Lower leg skin (tissue), 4 donors: ENCODE data around the gene EFHC1. TPM values are rescaled to one million over a fixed set of nuclear protein-coding genes. Genes with fewer than 3 reads are reported as not detected.

ENCODE experiments used
- DNase-seq, 2 donors: peaks; one replicate each; pipeline ENCODE4 v3.0.0-alpha.2; 2019; ENCODE audit warnings: low spot score in 2 of 2
- H3K4me3 ChIP-seq: fragments of 200-600 bp; sonication (generic); 2 replicates; pipeline ENCODE4 v1.5.1; 2017; ENCODE audit warnings: mild to moderate bottlenecking, low read depth; ENCODE audit not compliant: poor library complexity, severe bottlenecking
- POLR2A ChIP-seq, 2 donors: fragments of 450-650 bp; IDR thresholded peaks; one replicate each; pipeline ENCODE4 v1.6.1; 2016 to 2017; ENCODE audit warnings: antibody characterized with exemption in 2 of 2, mild to moderate bottlenecking in 1 of 2, moderate library complexity in 1 of 2
- WGBS, 2 donors: methylation state at CpG; one replicate each; pipeline ENCODE4 v1.1.5; 2018; 5-methylcytosine and 5-hydroxymethylcytosine counted together
- intact Hi-C: fragments of 100-400 bp; cut with DNase I; formaldehyde crosslinking; loops from one replicate; pipeline ENCODE4 v1.15.0; 2023; ENCODE audit warnings: low total_unique reads
- total RNA-seq, 4 donors: library from RNA; depleted of rRNA; stranded (reverse); fragments of >200 nt; gene quantifications; one replicate each; pipeline ENCODE4 v1.1.0, GENCODE V29; 2016
- TF ChIP-seq, protein P1 (sequence below), 3 donors: fragments of 450-650 bp; IDR thresholded peaks; one replicate each; pipeline ENCODE4 v1.5.1; 2016; ENCODE audit warnings: antibody characterized with exemption in 3 of 3, mild to moderate bottlenecking in 3 of 3, moderate library complexity in 2 of 3

The EFHC1 gene
- total RNA-seq, 4 donors from 2014 or later, result 12.2 to 22.8 (median 18.1) TPM

DNA sequence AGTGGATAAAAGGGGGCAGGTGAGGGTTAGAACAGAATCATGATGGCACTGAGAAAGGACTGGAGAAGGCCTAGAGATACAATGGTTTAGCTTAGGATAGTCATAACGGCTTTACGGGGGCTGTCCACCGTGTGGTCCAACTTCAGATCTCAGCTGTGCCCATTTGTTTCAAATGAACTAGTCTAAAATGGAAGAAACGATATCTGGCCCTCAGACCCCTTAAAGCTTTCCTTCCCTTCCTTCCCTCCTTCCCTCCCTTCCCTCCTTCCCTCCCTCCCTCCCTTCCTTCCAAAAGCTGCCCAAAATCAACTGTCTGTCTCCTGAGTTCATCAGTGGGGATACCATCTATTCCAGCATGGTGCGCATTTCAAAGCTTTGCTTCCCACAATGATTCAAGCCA is 128.9 kb downstream of the EFHC1 start:
- intact Hi-C loops, result no loop called here
- no peak overlapping the region for H3K4me3 ChIP-seq
- 93 to 99% methylated on average over 5 of the region's 5 CpGs for WGBS, 2 donors
- no peak for TF ChIP-seq POLR2A (IDR thresholded peaks at IDR 0.05)
- TF ChIP-seq, protein P1, sequence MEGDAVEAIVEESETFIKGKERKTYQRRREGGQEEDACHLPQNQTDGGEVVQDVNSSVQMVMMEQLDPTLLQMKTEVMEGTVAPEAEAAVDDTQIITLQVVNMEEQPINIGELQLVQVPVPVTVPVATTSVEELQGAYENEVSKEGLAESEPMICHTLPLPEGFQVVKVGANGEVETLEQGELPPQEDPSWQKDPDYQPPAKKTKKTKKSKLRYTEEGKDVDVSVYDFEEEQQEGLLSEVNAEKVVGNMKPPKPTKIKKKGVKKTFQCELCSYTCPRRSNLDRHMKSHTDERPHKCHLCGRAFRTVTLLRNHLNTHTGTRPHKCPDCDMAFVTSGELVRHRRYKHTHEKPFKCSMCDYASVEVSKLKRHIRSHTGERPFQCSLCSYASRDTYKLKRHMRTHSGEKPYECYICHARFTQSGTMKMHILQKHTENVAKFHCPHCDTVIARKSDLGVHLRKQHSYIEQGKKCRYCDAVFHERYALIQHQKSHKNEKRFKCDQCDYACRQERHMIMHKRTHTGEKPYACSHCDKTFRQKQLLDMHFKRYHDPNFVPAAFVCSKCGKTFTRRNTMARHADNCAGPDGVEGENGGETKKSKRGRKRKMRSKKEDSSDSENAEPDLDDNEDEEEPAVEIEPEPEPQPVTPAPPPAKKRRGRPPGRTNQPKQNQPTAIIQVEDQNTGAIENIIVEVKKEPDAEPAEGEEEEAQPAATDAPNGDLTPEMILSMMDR (IDR thresholded peaks at IDR 0.05), result no peak
- no peak for DNase-seq

DNA sequence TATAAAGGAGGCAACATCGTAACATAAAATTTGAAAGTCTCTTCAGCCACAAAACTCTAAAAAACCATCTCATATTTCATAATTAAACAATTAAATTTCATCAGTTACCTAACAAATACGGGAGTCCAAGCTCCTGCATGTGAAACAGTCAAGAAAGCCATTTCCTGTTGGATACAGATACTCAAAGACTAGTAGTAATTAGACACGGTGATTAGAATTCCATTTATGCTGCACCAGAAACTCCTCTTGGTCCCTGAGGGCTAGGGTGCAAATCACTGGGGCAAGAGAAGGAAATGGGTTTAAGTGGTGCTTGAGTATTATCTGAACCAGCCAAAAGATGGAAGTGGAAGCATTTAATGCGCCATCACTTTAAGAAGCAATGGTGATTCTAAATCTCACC is 129.3 kb downstream of the EFHC1 start:
- no peak for DNase-seq

DNA sequence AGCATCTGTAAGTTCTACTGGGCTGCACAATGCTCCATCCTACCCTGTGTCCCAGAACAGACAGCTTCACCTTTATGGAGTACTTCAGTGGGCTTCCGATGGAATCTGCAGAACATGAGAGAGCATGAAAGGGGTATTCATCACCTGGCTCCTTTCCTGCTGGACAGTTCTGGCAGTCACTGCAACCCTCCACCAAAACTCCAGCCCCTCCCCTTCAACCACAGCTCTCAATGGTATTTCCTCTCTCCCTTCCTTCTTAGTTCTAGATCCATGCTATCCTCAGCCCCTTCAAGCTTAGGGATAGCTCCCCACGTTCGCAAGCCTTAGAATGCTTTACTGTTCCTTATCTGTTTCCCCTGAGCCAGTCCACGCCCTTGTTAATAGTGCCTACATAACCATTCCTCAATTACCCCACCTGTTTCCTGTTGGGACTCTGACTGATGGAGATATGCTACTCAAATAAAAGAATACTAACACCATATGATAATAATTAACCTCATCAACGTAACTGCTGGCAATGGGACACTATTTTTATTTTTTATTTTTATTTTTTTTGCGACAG is 130.0 kb downstream of the EFHC1 start:
- intact Hi-C loops, result no loop called here
- 69 to 70% methylated on average over 6 of the region's 6 CpGs for WGBS, 2 donors
- no peak for DNase-seq
- TF ChIP-seq, protein P1 (IDR thresholded peaks at IDR 0.05), result no peak
- TF ChIP-seq POLR2A (IDR thresholded peaks at IDR 0.05), result no peak
- no peak overlapping the region for H3K4me3 ChIP-seq

More for the DNA sequence above, 129.3 kb downstream of the EFHC1 start:
- TF ChIP-seq, protein P1 (IDR thresholded peaks at IDR 0.05), result no peak
- no peak for TF ChIP-seq POLR2A (IDR thresholded peaks at IDR 0.05)
- 70 to 78% methylated on average over 4 of the region's 4 CpGs for WGBS, 2 donors
- no peak overlapping the region for H3K4me3 ChIP-seq
- intact Hi-C loops, result no loop called here

DNA sequence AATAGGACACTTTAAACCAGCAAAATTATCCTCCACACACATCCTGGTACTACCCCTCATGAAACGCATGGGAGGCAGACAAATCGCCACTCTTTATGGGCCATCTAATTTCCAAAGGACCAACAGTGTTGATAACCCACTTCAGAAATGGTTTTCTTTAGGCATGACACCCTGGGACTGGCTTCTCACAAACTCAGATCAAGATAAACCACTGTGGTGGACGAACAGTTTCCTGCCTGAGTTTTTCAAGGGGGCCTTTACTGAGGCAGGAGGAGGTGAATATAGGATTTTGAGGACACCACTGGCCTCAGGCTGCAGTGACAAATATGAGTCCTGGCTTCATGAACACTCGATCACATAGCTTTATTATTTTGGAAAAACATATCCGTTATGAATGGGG is 130.7 kb downstream of the EFHC1 start:
- no peak overlapping the region for H3K4me3 ChIP-seq
- WGBS, 2 donors, result 67 to 68% methylated on average over 5 of the region's 5 CpGs
- no peak for DNase-seq
- intact Hi-C loops, result no loop called here
- TF ChIP-seq POLR2A (IDR thresholded peaks at IDR 0.05), result no peak
- TF ChIP-seq, protein P1 (IDR thresholded peaks at IDR 0.05), result no peak

DNA sequence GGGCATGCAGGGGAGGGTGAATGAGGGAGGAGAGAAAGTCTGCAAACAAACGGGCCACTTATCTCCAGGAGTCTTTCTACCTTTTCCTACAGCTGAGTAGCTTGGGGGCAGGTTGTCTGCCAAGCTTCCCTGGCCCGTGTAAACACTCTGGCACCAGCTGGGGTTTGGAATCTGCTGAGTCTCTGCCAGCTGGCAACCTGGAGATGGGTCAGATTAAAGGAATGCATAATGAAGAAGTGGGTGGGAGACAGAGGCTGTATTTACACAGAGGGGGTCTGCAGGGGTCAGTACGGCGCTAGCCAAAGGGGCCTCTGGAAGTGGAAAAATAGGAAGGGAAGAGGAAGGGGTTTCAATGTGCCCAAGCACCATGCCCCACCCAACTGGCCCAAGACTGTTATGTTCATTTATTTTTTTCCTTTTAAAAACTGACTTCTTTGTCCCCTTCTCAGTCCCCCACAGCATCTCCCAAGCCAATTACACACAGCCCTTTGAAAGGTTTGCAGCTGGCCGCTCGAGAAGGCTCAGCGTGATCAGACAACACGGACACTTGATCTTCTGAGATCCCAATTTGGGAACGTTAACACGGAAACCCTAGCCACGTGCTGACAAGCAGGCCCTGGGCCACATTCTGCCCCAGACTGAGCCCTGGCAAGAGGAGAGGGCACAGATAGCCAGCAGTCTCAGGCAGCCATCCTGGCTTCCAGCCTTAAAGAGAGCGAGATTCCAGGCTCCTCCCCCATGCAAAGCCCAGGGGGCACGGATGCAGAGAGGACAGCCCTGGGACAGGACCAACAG is 131.5 kb downstream of the EFHC1 start:
- TF ChIP-seq POLR2A (IDR thresholded peaks at IDR 0.05), result no peak
- TF ChIP-seq, protein P1 (IDR thresholded peaks at IDR 0.05), result no peak

More for the DNA sequence above, 131.5 kb downstream of the EFHC1 start:
- DNase-seq, result peak in 1 of 2 donors; percentile 78
- intact Hi-C loops, result no loop called here
- H3K4me3 ChIP-seq, result no peak overlapping the region
- WGBS, 2 donors, result 14 to 24% methylated on average over 13 of the region's 13 CpGs
